ENCODE results near the gene MRPL46.
"Not testable (repeated sequence)": the region's sequence is repeated elsewhere in the genome, so short reads cannot be mapped to it uniquely, and the experiment has no call there.

MRPL46 gene

DNA sequence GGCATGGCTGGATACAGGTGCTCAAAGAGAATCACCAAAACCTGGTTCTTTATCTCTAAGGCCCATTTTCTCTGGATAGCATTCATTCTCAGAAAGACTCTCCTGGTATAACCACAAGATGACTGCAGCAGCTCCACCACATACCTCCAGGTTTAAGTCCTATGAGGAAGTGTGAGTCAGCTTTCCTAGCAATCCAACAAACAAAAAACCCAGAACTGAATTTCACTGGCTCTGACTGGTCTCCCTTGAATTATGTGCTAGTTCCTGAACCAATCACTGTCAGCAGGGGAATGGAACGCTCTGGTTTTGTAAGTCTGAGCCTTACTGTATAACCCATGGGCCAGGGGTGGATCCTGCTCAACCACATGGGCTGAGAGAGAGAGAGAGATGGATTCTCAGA is 27.2 kb downstream of the MRPL46 start:
- DNase-seq = no peak

DNA sequence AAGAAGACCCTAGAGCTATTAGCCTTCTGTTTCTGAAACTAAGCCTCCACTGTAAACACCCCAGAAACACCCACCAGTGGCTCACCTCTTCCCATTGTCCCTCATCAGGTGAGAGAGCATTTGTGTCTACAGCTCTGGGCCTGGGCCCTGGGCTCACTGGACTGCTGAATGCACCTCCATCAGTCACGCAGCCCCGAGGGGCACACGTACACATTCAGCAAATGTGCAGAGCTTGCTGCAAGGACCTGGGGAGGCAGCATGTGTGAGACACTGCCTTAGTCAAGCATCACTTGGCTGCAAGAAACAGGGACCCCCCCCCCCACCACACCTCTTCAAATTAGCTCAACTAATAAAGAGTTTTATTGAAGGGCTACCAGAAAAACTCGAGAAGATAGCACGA is 29.0 kb downstream of the MRPL46 start:
- DNase-seq = no peak

- DNase-seq = not testable (repeated sequence)
Measured at GRCh38 chr15:88434106-88434505, 33.1 kb downstream of the MRPL46 start.

GRCh38 chr15:88433046-88433685 is 34.0 kb downstream of the MRPL46 start:
- DNase-seq = no peak

DNA sequence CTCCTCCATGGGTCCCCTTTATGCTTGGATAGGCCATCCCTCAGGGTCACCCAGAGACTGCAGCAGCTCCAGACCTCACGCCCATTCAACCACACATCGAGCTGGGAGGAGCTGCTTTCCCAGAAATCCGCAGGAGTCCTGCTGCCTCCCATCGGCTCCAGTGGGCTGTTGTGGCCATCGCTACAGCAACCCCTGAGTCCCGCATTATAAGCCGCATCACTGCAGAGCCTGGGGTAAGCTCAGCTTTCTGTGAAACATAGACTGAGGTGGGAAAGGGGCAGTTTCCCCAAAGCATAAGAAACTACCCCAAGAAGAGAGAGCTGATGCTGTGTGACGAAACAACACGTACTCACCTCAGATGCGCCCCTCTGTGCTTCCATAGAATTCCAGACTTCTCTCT is 35.7 kb downstream of the MRPL46 start:
- DNase-seq = no peak

DNA sequence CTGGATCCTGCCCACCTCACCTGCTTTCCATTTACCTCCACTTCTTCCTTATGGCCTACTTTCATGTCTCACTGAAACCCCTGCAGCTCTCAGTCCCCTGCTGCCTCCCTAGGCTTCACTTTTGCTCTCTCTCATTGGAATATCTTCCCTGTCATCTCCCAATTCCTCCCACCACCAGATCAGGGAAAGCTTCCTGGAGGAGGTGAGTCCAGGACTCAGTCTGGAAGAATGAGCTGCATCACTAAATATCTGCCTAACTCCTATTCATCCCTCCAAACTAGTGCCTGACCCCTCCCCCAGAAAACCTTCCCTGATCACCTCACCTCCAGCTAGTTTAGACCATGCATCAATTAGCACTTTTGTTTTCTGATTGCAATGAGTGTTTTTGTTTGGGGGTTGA is 37.1 kb downstream of the MRPL46 start:
- no peak for DNase-seq

DNA sequence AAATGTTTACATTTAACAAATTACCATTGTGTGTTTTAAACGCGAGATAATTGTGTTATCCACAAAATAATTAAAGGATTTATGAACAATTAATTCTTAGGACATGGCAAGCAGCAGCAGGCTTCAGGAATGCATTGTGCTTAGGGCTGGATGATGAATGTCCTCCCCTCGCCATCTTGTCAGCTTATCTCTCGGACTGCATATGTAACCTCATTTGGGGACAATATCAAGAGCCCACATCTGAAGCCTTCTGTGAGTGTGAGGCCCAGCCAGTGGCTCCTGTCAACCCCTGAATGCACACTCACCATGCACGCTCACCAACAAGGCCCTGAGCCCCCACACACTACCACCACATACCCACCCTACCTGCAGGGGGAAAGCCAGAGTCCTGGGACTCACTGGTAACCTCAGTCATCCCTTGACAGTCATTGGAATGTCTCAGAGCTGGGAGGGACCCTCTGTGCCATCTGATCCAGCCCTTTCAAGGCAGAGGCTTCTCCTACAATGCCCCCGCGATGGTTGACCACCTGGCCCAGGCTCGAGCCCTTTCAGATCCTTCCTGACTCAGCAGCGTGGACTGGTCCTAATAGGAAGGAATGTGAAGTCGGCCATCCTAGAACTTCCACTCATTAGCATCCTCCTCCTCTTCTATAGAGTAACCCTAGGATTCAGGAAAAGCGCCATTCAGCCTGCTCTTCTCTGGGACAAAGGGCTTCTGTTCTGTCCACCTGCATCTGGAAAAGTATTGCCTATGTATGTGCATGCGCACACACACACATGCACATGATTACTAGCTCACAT is 38.2 kb downstream of the MRPL46 start:
- no peak for DNase-seq

DNA sequence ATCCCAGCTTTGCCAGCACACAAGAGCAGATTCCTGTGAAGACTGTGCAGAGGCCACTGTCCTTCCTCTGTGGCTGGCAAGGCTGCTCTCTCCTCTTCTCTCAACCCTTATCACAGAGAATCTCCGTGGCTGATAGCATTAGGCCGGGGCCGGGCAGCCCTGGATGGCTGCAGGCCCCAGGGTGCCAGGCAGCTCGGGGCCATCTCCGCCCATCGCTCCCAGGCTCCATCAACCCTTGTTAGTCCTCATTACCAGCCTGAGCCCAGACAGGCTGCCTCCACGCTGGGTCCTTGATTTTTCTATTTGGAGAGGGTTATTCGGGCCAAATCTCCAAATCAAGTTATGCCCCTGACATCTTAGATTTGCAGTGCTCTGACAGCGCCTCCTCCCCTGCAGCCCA is 39.1 kb downstream of the MRPL46 start:
- DNase-seq = no peak

GRCh38 chr15:88426304-88426703 is 40.9 kb downstream of the MRPL46 start:
- no peak for DNase-seq

GRCh38 chr15:88423331-88423730 is 43.9 kb downstream of the MRPL46 start:
- DNase-seq = no peak

- DNase-seq = no peak
Measured at GRCh38 chr15:88419830-88420229, 47.4 kb downstream of the MRPL46 start.
